Osteocyte (in vitro differentiated cells): ENCODE results near the gene ABCC8. TPM values are rescaled to one million over a fixed set of nuclear protein-coding genes. Genes with fewer than 3 reads are reported as not detected.

Experiments
- DNase-seq: peaks from one replicate; pipeline ENCODE4 v3.0.0; 2021; ENCODE audit warnings: mixed read lengths; ENCODE audit not compliant: unreplicated experiment; ENCODE audit errors: extremely low spot score
- H3K27ac Mint-ChIP-seq: one replicate; pipeline ENCODE4 v1.8.0; 2021; ENCODE audit warnings: mild to moderate bottlenecking, mixed read lengths; ENCODE audit not compliant: unreplicated experiment
- H3K27me3 Mint-ChIP-seq: one replicate; pipeline ENCODE4 v1.8.0; 2021; ENCODE audit warnings: mixed read lengths; ENCODE audit not compliant: unreplicated experiment
- H3K36me3 Mint-ChIP-seq: one replicate; pipeline ENCODE4 v1.8.0; 2021; ENCODE audit warnings: mixed read lengths; ENCODE audit not compliant: unreplicated experiment
- H3K4me1 Mint-ChIP-seq: one replicate; pipeline ENCODE4 v1.8.0; 2021; ENCODE audit warnings: mixed read lengths; ENCODE audit not compliant: unreplicated experiment
- H3K4me3 Mint-ChIP-seq: one replicate; pipeline ENCODE4 v1.8.0; 2021; ENCODE audit warnings: mild to moderate bottlenecking, moderate library complexity, mixed read lengths; ENCODE audit not compliant: unreplicated experiment
- H3K9me3 Mint-ChIP-seq: one replicate; pipeline ENCODE4 v1.8.0; 2021; ENCODE audit warnings: mixed read lengths; ENCODE audit not compliant: unreplicated experiment
- CTCF ChIP-seq: fragments of 200-600 bp; sonication (generic); IDR thresholded peaks from 2 replicates; pipeline ENCODE4 v1.5.0; 2021; ENCODE audit warnings: antibody characterized with exemption, mild to moderate bottlenecking, moderate library complexity
- total RNA-seq: library from RNA; stranded (reverse); gene quantifications from 2 replicates; pipeline ENCODE4 v1.2.1, GENCODE V29; 2021

Gene ABCC8
- total RNA-seq, 1 donor from 2014 or later = not detected

- Mint-ChIP-seq H3K4me3 (no peak overlapping the region), H3K27ac (no peak overlapping the region), H3K27me3 (no peaks in the 10 kb centered on the region), H3K36me3 (peaks cover 65% of the 10 kb centered on the region), H3K9me3 (peaks cover 24% of the 10 kb centered on the region), H3K4me1 (no peaks in the 10 kb centered on the region)
- peak; percentile 7 for DNase-seq
- no peak for TF ChIP-seq CTCF
These were observed 110.2 kb downstream of the ABCC8 start for GRCh38 chr11:17366495-17366894.

GRCh38 chr11:17354601-17354991, 122.0 kb downstream of the ABCC8 start:
- H3K27ac Mint-ChIP-seq = peak overlapping the region; percentile 83
- peaks cover 13% of the 10 kb centered on the region for H3K36me3 Mint-ChIP-seq
- DNase-seq = no peak
- H3K4me1 Mint-ChIP-seq = peaks cover 22% of the 10 kb centered on the region
- no peaks in the 10 kb centered on the region for H3K9me3 Mint-ChIP-seq
- TF ChIP-seq CTCF = peak; percentile 70
- H3K27me3 Mint-ChIP-seq = no peaks in the 10 kb centered on the region
- H3K4me3 Mint-ChIP-seq = peak overlapping the region; percentile 87

GRCh38 chr11:17353821-17354600, 122.6 kb downstream of the ABCC8 start:
- no peaks in the 10 kb centered on the region for H3K9me3 Mint-ChIP-seq
- H3K4me1 Mint-ChIP-seq = peaks cover 22% of the 10 kb centered on the region
- TF ChIP-seq CTCF = no peak
- H3K27me3 Mint-ChIP-seq = no peaks in the 10 kb centered on the region
- peak overlapping the region; percentile 83 for H3K27ac Mint-ChIP-seq
- H3K36me3 Mint-ChIP-seq = peaks cover 9% of the 10 kb centered on the region
- no peak for DNase-seq
- peak overlapping the region; percentile 87 for H3K4me3 Mint-ChIP-seq

- Mint-ChIP-seq H3K36me3 (peaks cover 4% of the 10 kb centered on the region), H3K27me3 (no peaks in the 10 kb centered on the region), H3K9me3 (no peaks in the 10 kb centered on the region), H3K27ac (peak overlapping the region; percentile 83), H3K4me3 (peak overlapping the region; percentile 87), H3K4me1 (peaks cover 22% of the 10 kb centered on the region)
- no peak for TF ChIP-seq CTCF
- DNase-seq = peak; percentile 91
These were observed 123.5 kb downstream of the ABCC8 start for GRCh38 chr11:17352950-17353820.
